GM18511 (cell line): Measurements from ENCODE around the gene TPD52L2.
A peak's percentile ranks its signal among the peaks of the same experiment; 100 is the strongest.

Experiments
- ATAC-seq: cut with Tn5 transposase; IDR thresholded peaks from one replicate; pipeline ENCODE4 v1.9.1; 2021; ENCODE audit warnings: mild to moderate bottlenecking, moderate library complexity; ENCODE audit not compliant: unreplicated experiment

TPD52L2 gene

DNA sequence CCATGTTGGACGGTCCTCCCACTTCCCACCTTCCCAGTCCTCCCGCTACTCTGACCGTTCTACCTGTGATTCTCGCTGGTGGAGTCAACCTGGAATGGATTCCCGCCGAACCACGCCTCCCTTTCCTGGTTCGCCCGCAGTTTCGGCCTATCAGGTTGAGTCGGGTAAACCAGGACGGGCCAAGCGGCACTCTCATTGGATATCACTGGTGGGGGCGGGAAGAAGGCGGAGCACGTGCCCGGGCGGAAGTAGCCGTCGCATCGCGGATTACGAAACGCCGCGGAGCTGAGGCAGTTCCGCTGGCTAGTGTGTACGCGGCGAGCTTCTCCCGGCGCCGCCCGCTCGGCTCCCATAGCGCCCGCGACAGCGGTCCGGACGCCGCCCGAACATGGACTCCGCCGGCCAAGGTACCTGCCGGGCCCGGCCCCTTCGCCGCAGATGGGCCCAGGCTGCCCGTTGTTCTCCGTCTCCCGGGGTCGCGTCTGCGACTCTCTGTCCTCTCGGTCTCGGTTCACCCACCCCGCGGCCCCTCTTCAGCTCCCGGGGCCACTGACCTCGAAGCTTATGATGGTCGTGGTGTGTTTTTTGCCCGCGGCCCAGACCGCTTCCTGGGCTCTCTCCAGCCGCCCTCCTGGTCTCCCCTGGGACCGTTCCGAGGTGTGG is at the start of gene TPD52L2:
Gene TPD52L2, plus strand, starts transcription at position 293 of the 663 bp plus-strand sequence. Its CDS starts 96 bp downstream, at position 389.
- ATAC-seq = peak; percentile 72

DNA sequence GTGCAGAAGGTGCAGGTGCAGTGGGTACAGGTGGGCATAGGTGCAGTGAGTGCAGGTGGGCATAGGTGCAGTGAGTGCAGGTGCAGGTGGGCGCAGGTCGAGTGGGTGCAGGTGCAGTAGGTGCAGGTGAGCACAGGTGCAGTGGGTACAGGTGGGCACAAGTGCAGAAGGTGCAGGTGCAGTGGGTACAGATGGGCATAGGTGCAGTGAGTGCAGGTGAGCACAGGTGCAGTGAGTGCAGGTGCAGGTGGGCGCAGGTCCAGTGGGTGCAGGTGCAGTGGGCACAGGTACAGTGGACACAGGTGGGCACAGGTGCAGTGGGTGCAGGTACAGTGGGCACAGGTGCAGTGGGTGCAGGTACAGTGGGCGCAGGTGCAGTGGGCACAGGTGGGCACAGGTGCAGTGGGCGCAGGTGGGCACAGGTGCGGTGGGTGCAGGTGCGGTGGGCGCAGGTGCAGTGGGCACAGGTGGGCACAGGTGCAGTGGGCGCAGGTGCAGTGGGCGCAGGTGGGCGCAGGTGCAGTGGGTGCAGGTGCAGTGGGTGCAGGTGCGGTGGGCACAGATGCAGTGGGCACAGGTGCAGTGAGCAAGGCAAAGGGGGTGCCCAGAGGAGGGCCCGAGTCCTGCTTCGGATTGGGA is 49.3 kb upstream of the TPD52L2 start:
- ATAC-seq = no peak

DNA sequence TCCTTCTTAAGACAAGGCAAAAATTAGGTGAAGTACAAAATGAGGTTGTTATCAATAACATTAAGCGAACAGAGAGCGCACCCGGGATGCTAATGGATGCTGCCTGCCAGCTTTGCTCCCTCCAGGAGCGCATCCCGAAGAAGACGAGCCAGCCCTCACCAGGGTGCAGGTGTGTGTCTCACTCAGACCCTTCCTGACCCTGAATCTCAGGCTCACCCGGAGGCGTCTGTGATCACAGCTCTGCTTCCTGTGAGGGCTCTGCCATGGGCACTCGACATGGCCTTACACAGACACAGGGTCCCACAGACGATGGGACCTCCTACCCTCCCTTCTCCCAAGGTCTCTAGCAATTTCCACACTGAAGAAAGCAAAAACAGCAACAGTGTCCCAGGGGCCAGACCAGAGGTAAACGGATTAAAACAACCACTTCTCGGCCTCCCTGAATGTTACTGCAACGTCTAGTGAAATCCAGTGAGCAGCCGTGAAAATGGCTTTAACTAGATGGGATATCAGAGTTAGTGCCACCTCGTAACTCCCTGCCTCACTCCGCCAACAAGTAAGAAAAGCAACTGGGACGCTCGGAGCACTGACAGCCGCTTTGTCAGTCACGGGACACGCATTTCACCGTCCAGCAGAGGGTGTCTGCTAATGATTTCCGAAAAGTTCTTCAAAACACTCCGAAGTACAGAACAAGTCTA is 45.7 kb upstream of the TPD52L2 start:
- no peak for ATAC-seq

DNA sequence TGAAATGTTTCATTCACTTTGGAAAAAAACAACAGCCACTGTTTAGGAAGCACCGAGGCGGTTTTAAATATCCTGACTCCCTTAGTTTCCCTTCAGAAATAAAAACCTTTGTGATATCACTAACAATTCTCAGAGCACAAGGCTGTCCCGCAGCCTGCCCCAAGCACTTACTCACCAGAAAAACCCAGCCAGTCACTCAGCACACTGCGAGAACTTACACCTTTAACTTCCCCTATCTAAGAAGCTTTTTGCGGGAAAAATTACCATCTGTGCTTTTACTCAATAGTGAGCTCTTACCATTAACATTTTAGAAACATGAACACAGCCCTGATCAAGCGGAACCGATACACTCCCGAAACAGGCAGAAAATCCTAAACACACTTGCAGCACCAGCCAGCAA is 43.3 kb upstream of the TPD52L2 start:
- ATAC-seq = no peak

DNA sequence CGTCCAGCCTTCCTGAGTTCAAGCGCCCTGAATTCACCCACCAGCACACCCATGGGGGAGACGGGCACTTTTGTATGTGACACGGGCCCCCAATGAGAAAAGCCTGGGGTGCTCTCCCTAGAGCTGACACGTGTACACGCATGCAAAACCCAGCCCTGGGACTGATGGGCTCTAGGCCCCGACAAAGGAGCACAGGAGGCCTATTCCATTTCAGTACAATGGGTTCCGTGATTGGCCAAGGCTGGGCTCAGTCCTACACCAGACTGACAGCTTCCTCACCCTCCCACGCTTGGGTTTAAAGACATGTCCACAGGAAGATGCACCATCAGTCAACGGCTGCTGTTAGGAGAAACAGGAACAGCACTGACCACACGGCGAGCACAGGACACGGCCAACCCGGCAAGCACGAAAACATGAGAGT is 42.8 kb upstream of the TPD52L2 start:
- no peak for ATAC-seq

DNA sequence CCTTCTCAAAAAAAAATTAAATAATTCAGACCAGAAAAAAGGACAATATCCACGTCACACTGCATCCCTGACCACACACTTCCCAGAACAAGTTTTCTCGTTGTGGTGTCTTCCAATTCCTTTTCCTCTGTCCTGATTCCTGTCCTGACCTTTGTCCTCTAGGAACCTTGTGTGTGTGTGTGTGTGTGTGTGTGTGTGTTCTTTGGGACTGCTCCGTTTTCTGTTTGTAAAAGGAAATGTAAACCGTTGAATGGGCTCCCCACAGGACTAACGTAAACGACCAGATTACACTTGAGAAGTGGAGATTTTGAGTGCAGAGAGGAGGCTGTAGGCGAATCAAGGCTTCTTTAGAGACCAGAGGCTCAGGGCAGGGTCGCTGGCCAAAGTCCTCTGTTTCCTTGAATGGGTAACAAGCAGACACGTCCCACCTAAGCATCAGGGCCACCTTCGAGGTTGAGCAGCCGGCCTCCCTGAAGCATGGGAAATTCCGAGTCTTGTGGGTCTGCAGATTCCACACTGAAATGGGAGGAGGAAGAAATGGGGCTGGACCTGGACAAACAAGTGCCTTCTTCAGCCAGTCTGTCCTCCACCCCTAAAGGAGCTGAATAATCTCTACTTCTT is 41.3 kb upstream of the TPD52L2 start:
- no peak for ATAC-seq

DNA sequence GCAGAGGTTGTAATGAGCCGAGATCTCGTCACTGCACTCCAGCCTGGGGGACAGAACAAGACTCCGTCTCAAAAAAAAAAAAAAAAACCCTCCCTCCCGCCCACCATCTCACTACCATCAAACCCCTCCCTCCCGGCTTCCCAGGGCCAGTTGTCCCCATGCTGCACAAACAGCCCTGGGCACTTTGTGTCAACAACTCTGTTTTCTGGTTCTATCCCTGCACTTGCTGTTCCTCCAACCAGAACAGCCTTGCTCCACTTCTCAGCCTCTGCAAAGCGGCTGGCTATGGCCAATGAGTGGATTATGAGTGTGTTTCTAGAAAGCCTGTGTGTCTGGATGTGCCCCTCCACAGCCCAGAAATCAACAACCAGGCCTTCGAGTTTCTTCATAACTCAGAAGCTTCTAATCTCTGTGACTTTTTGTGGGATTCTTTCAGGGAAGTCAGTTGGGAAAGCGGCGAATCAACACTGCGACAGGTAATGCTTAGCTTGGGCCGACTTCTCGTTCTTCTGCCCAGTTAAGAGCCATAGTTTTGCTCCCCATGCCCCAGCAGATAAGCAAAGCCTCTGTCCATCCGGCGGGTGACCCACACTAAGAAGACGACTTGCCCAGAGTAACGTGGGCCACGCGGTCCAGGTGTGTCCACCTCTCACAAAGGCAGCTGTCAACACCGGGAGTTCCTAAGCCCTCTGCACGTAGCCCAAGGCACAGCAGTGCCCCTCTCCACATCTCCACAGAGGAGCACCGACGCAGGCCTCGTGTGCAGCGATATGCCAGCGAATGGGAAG is 39.5 kb upstream of the TPD52L2 start:
- ATAC-seq = no peak

DNA sequence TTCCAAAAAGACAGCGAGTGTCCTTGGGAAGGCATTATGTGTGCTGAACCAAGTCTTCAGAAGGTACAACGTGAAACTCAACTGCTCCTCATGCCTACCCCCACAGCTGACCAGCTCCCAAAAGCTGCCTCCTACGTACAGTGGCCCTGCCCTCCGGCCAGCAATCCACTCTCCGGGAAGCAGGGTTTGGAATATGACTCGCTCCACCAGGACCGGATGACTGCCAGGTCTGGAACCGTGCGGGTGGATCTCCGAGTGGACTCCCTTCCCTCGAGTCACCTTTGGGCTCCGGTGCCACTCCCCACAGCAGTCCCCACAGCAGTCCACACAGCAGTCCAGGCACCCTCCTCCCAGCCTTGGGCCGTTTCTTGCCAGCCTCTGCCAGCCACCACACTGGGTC is 38.3 kb upstream of the TPD52L2 start:
- ATAC-seq = no peak

DNA sequence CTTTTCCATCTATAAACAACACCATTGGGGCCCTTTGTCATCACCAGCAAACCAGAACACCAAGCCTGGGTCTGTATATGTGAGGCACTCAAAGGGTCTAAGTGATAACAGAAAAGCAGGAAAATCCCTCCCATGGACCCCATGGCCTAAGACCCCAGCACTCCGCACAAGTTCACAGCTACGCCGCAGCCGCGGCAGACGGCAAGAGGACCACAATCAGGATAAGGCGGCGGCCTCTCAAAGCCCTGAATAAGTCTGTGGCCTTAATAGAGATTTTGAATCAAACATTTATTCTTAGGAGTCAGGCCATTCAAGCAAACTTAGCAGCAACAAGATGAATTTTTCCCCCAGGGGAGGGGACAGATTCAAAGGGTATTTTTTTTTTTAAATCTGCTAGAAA is 36.9 kb upstream of the TPD52L2 start:
- no peak for ATAC-seq

DNA sequence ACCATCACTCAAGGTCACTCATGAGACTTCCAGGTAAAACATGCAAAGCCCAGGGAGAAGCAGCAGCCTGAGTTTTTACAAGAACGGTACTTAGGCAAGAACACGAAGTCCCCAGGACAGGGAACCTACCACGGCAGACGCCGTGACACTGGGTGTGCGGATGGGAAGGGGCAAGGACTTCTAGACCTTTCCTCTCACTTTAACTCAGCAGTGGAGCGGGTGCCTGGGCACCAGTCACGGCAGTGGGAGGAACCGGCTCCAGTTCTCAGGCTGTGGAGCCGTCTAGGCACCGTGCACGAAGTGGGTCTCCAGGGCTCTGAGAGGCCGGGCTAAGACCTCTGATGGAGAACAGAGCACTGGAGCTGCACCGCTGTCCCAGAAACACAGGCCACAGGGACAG is 36.5 kb upstream of the TPD52L2 start:
- ATAC-seq = no peak

DNA sequence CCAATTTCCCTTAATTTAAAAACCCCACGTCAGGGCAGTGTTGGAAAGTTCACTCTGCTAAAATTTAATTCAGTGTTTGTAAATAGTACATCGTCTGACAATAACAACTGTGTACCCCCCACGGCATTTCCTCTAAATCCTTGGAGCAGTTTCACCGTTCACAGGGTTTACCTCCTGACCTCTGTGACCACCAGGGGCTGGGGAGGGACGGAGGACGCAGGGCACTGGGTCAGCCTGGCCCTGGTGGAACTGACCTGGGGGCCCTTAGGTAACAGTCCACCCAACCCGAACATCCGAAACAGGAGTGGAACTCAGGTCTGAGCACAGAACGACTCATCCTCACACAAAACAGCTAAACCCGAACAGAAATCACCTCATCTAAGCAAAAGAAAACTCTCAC is 36.1 kb upstream of the TPD52L2 start:
- no peak for ATAC-seq

DNA sequence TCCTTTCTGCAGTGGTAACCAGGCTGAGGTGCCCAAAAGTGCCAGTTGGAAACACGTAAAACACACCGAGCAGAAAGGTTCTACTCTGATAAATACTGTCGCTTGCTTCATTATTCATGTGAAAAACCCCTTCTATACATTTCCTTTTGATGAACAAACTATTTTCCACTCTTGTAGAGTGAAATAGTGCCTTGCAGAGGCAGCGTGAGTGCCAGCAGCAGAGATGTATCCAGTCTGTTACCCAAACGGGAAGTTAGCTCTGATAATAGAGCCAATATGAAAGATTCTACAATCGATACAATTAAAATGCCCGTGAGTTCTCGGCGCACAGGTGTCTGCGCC is 35.5 kb upstream of the TPD52L2 start:
- no peak for ATAC-seq

DNA sequence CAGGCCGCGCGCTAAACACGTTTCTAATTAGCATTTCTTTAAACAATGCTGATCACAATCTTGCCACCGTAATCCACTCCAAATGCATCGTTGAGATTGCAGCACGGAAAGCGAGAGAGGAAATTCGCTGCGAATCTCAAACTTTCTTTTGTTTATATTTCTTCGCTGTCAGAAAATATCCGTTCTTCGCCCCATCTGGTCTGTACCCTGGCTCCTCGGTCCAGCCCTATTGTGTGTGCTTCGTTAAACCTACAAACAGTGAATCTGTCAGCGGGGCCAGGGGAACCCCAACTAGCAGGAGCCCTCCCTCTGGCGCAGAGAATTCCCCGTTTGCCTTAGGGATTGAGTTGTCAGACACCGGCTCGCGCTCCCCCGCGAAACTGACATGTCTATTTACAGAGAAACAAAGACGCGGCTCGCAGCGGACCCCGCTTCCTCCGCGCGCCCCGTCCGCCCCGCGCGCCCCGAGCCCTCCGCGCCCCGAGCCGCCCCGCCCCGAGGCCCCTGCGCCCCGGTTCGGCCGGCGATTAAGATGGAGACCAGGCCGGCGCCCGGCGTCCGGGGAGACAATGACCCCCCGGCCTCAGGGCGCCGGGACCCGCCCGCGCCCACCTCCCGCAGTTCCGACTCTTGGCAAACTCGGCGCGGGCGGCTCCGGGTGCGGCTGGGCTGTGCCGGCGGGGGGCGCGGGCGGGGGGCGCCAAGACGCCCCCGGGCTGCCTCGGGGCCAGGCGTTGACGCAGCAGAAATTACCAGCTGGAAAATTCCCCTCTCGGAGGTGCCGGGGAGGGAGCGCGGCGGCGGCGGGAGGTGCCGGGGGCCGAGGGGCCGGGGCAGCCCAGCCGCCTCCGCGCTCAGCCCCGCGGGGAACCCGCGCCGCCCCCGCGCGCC is 34.9 kb upstream of the TPD52L2 start:
- peak; percentile 6 for ATAC-seq

DNA sequence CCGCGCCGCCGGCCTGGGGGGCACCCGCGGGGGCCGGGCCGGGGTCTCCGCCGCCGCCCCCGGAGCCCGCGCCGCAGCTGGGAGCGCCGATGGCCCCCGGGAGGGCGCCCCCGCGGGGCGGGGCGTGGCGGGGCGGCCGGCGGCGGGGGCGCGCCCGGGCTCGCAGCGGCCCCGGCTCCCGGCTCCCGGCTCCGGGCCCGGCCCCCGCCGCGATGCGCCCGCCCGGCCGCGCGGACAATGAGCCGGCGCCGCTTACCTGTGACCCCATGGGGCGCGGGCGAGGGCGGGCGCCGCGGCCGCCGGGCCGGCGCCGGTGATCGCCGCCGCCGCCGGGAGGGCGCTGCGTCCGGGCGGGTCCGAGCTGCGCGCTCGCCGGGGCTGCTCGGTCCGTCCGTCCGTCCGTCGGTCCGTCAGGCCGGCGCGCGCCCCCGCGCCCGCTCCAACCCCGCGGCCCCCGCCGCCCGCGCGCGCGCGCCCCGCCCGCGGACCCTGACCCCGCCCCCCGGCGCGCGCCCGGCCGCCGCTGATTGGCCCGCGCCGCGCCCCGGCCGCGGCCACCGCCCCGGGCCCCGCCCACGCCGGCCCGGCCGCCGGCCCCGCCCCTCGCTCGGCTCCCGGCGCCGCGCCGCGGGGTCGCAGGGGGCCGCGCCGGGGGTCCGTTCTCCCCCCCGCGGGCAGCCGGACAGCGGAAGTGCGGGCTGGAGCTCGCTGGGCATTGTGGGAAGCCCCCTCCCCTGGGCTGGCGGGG is 34.1 kb upstream of the TPD52L2 start, which contains the start of gene ZBTB46:
Gene ZBTB46, minus strand, starts transcription at position 424 of the 748 bp plus-strand sequence. CDS start 40,507 bp downstream, outside the sequence.
- ATAC-seq = peak; percentile 57

DNA sequence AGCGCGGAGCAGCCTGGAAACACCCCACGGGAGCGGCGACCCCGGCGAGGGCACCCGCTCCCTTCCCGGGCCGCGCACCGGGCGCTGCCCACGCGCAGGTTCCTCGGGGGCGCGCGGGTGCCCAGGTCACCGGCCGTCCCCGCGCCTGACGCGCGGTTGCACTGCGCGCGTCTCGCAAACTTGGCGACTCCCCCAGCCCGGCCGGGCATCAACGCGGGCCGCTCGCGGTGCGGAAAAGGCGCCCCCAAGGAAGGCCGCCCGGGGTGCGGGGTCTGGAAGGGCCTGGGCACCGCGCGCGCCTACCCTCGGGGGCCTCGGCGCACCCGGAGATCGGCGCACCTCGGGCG is 33.5 kb upstream of the TPD52L2 start:
- no peak for ATAC-seq

DNA sequence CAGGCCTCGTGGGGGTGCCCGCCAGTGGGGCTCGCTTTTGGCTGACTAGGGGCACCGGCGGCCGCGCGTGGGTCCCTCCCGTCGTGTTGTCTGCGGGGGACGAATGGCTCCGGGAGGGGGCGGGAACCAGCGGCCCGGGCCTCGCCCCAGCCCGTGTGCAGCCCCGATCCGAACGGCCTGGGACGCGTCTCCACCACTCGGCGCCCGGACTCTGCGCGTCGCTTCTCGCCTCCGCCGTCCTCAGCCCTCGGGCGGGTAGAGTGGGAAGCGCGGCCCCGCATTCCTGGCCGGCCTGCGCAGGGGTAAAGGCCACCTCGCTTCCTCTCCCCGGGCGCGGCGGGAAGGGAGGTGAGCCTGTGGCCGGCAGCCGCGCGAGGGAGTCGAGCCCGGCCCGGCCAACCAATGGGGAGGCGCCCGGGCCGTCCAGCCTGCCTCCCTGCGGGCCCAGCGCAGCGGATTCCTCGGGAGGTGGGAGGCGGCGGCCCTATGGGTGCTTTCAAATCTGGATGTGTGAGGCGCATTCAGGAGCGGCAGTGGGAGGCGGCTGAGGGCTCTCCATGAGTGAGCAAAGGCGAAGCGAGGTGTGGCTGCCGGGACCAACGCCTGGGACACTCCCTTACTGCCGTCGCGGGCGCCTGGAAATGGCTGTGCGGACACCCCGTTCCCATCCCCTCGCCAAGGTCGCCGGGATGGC is 32.9 kb upstream of the TPD52L2 start:
- no peak for ATAC-seq

DNA sequence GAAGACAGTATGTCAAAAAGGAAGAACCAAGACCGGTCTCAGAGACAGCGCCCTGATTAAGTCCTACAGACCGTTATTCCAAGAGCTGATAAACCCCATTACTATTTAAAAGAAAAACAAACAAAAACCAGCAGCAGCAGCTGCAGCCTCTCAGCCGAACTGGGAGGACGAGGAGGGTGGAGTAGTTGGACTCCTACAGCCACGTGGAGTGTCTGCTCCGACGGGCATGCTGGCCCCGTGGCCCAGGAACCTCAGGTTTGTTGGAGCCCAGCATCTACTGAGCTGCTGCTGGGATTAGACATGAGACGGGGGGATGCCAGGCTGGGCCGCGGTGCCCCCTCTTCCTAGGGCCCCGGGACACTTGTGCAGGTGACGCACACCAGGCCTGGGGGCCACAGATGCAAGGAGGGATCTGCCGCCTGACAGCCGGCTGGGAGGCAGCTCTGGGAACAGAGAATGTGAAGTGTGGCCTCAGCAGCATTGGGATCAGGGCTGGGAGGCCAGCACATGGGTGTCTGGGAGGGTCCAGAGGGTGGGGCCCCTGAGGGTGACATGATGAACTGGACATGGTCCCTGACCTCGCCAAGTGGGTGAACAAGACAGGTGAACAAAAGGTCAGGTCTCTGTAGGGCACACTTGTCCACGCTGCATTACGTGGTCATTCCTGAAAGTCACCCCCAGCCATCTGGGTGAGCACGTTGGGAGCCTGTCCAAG is 31.1 kb upstream of the TPD52L2 start:
- ATAC-seq = no peak

DNA sequence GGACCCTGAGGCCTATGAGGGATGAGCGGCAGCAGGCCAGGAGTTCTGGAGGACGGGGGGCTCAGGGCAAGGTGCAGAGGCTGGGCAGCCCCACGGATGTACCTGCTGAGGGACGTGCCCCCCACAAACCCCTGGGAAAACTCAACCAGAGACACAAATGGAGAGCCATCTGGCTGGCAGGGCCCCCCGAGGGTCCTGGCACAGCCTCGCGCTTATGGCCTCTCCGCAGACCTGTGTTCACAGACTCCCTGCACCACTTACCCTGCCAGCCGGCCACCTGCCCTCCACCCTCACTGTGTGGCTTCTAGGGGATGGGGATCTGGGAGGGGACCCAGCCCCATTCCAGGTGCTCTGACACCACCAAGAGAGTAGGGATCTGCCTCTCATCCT is 30.6 kb upstream of the TPD52L2 start:
- no peak for ATAC-seq
